ENCODE results near the gene ARHGAP28.

GRCh38 chr18:6940451-6940850 lies 210.9 kb downstream of the ARHGAP28 start:
- TF ChIP-seq, protein P1, sequence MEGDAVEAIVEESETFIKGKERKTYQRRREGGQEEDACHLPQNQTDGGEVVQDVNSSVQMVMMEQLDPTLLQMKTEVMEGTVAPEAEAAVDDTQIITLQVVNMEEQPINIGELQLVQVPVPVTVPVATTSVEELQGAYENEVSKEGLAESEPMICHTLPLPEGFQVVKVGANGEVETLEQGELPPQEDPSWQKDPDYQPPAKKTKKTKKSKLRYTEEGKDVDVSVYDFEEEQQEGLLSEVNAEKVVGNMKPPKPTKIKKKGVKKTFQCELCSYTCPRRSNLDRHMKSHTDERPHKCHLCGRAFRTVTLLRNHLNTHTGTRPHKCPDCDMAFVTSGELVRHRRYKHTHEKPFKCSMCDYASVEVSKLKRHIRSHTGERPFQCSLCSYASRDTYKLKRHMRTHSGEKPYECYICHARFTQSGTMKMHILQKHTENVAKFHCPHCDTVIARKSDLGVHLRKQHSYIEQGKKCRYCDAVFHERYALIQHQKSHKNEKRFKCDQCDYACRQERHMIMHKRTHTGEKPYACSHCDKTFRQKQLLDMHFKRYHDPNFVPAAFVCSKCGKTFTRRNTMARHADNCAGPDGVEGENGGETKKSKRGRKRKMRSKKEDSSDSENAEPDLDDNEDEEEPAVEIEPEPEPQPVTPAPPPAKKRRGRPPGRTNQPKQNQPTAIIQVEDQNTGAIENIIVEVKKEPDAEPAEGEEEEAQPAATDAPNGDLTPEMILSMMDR (IDR thresholded peaks at IDR 0.05), result no peak
- TF ChIP-seq ZFX (IDR thresholded peaks at IDR 0.05; ENCODE audit: borderline replicate concordance), result no peak

Data from 22Rv1 (cell line).